ENCODE data around the gene SULT1C2. TPM values are rescaled to one million over a fixed set of nuclear protein-coding genes. Genes with fewer than 3 reads are reported as not detected.
"Not testable (repeated sequence)": the region's sequence is repeated elsewhere in the genome, so short reads cannot be mapped to it uniquely, and the experiment has no call there.

SULT1C2 gene
- total RNA-seq, 2 donors from 2014 or later: 1.8 TPM; not detected in 1

GRCh38 chr2:108280466-108280865, 8.2 kb upstream of the SULT1C2 start:
- H3K9me3 ChIP-seq: no peaks in the 10 kb centered on the region
- WGBS: 76% methylated on average over 3 of the region's 3 CpGs
- no peak for TF ChIP-seq POLR2AphosphoS5 (IDR thresholded peaks at IDR 0.05)
- TF ChIP-seq CTCF (IDR thresholded peaks at IDR 0.05): no peak
- TF ChIP-seq POLR2A (IDR thresholded peaks at IDR 0.05): no peak
- H3K4me1 ChIP-seq (replicated peaks): no peaks in the 10 kb centered on the region
- no peak overlapping the region for H3K4me3 ChIP-seq
- no peaks in the 10 kb centered on the region for H3K27me3 ChIP-seq (replicated peaks; ENCODE audit: insufficient read depth)
- intact Hi-C loops (cut with DNase I): no loop called here
- no peak overlapping the region for H3K27ac ChIP-seq
- no peak for DNase-seq (ENCODE audit: low spot score)
- no peaks in the 10 kb centered on the region for H3K36me3 ChIP-seq

- H3K9me3 ChIP-seq; DNase-seq (ENCODE audit: low spot score); intact Hi-C loops (cut with DNase I); H3K4me3 ChIP-seq; H3K4me1 ChIP-seq (replicated peaks); H3K27me3 ChIP-seq (replicated peaks; ENCODE audit: insufficient read depth); H3K36me3 ChIP-seq; H3K27ac ChIP-seq: not testable (repeated sequence)
- WGBS: 96% methylated on average over 7 of the region's 7 CpGs
Observed at GRCh38 chr2:108284566-108284965, 4.1 kb upstream of the SULT1C2 start.

- Histone ChIP-seq H3K27ac (no peak overlapping the region), H3K27me3 (replicated peaks; ENCODE audit: insufficient read depth) (no peaks in the 10 kb centered on the region), H3K9me3 (no peaks in the 10 kb centered on the region), H3K4me3 (no peak overlapping the region), H3K4me1 (replicated peaks) (no peaks in the 10 kb centered on the region), H3K36me3 (no peaks in the 10 kb centered on the region)
- intact Hi-C loops (cut with DNase I): no loop called here
- TF ChIP-seq POLR2AphosphoS5 (IDR thresholded peaks at IDR 0.05) (no peak), POLR2A (IDR thresholded peaks at IDR 0.05) (no peak), CTCF (IDR thresholded peaks at IDR 0.05) (no peak)
- no peak for DNase-seq (ENCODE audit: low spot score)
- 97% methylated on average over 5 of the region's 5 CpGs for WGBS
Observed at GRCh38 chr2:108285616-108286015, 3.1 kb upstream of the SULT1C2 start.

GRCh38 chr2:108287169-108287568, 1.5 kb upstream of the SULT1C2 start:
- Histone ChIP-seq H3K36me3 (no peaks in the 10 kb centered on the region), H3K9me3 (no peaks in the 10 kb centered on the region), H3K4me3 (no peak overlapping the region), H3K27me3 (replicated peaks; ENCODE audit: insufficient read depth) (no peaks in the 10 kb centered on the region), H3K27ac (no peak overlapping the region), H3K4me1 (replicated peaks) (no peaks in the 10 kb centered on the region)
- no peak for TF ChIP-seq POLR2A (IDR thresholded peaks at IDR 0.05)
- no peak for TF ChIP-seq CTCF (IDR thresholded peaks at IDR 0.05)
- TF ChIP-seq POLR2AphosphoS5 (IDR thresholded peaks at IDR 0.05): no peak
- no peak for DNase-seq (ENCODE audit: low spot score)
- 96% methylated on average over 2 of the region's 2 CpGs for WGBS
- intact Hi-C loops (cut with DNase I): no loop called here

- WGBS: 78% methylated on average over 4 of the region's 4 CpGs
- Histone ChIP-seq H3K4me1 (replicated peaks) (no peaks in the 10 kb centered on the region), H3K27me3 (replicated peaks; ENCODE audit: insufficient read depth) (no peaks in the 10 kb centered on the region), H3K36me3 (no peaks in the 10 kb centered on the region), H3K4me3 (no peak overlapping the region), H3K27ac (no peak overlapping the region), H3K9me3 (no peaks in the 10 kb centered on the region)
- DNase-seq (ENCODE audit: low spot score): no peak
- intact Hi-C loops (cut with DNase I): no loop called here
- TF ChIP-seq POLR2AphosphoS5 (IDR thresholded peaks at IDR 0.05): no peak
- no peak for TF ChIP-seq POLR2A (IDR thresholded peaks at IDR 0.05)
- no peak for TF ChIP-seq CTCF (IDR thresholded peaks at IDR 0.05)
Observed at GRCh38 chr2:108293850-108294249, 5.2 kb downstream of the SULT1C2 start.

Measured in prostate gland (tissue), 2 donors.